ENCODE results near the gene LEPROT.

Gene LEPROT

GRCh38 chr1:65441464-65441863 is 21.0 kb downstream of the LEPROT start:
- no peak for DNase-seq (ENCODE audit: extremely low read depth, insufficient read length)
- H3K27me3 ChIP-seq (replicated peaks; ENCODE audit: control insufficient read depth, insufficient read depth, low read length): no peaks in the 10 kb centered on the region
- no peaks in the 10 kb centered on the region for H3K36me3 ChIP-seq (ENCODE audit: control insufficient read depth, insufficient read depth, low read length)
- no peak for TF ChIP-seq CTCF (IDR thresholded peaks at IDR 0.05; ENCODE audit: insufficient read depth, low read length, poor library complexity, severe bottlenecking)
- no peak overlapping the region for H3K4me3 ChIP-seq (replicated peaks; ENCODE audit: low read depth, low read length)

GRCh38 chr1:65442442-65442841 is 22.0 kb downstream of the LEPROT start:
- Histone ChIP-seq H3K27me3 (replicated peaks; ENCODE audit: control insufficient read depth, insufficient read depth, low read length) (no peaks in the 10 kb centered on the region), H3K4me3 (replicated peaks; ENCODE audit: low read depth, low read length) (no peak overlapping the region), H3K36me3 (ENCODE audit: control insufficient read depth, insufficient read depth, low read length) (no peaks in the 10 kb centered on the region)
- TF ChIP-seq CTCF (IDR thresholded peaks at IDR 0.05; ENCODE audit: insufficient read depth, low read length, poor library complexity, severe bottlenecking): no peak
- no peak for DNase-seq (ENCODE audit: extremely low read depth, insufficient read length)

- no peaks in the 10 kb centered on the region for H3K27me3 ChIP-seq (replicated peaks; ENCODE audit: control insufficient read depth, insufficient read depth, low read length)
- no peaks in the 10 kb centered on the region for H3K36me3 ChIP-seq (ENCODE audit: control insufficient read depth, insufficient read depth, low read length)
- no peak for TF ChIP-seq CTCF (IDR thresholded peaks at IDR 0.05; ENCODE audit: insufficient read depth, low read length, poor library complexity, severe bottlenecking)
- DNase-seq (ENCODE audit: extremely low read depth, insufficient read length): no peak
- H3K4me3 ChIP-seq (replicated peaks; ENCODE audit: low read depth, low read length): no peak overlapping the region
Measured at GRCh38 chr1:65443647-65444046, 23.2 kb downstream of the LEPROT start.

GRCh38 chr1:65444128-65444640 is 23.7 kb downstream of the LEPROT start:
- no peak for TF ChIP-seq CTCF (IDR thresholded peaks at IDR 0.05; ENCODE audit: insufficient read depth, low read length, poor library complexity, severe bottlenecking)

GRCh38 chr1:65445837-65446236 is 25.4 kb downstream of the LEPROT start:
- Histone ChIP-seq H3K36me3 (ENCODE audit: control insufficient read depth, insufficient read depth, low read length) (no peaks in the 10 kb centered on the region), H3K4me3 (replicated peaks; ENCODE audit: low read depth, low read length) (no peak overlapping the region), H3K27me3 (replicated peaks; ENCODE audit: control insufficient read depth, insufficient read depth, low read length) (no peaks in the 10 kb centered on the region)
- no peak for TF ChIP-seq CTCF (IDR thresholded peaks at IDR 0.05; ENCODE audit: insufficient read depth, low read length, poor library complexity, severe bottlenecking)
- no peak for DNase-seq (ENCODE audit: extremely low read depth, insufficient read length)

More at GRCh38 chr1:65444128-65444640, 23.7 kb downstream of the LEPROT start:
- H3K4me3 ChIP-seq (replicated peaks; ENCODE audit: low read depth, low read length): no peak overlapping the region
- no peaks in the 10 kb centered on the region for H3K36me3 ChIP-seq (ENCODE audit: control insufficient read depth, insufficient read depth, low read length)
- H3K27me3 ChIP-seq (replicated peaks; ENCODE audit: control insufficient read depth, insufficient read depth, low read length): no peaks in the 10 kb centered on the region
- no peak for DNase-seq (ENCODE audit: extremely low read depth, insufficient read length)

All from GM06990 (cell line).